B cell (primary cell): Measurements from ENCODE around the gene HOXB8.

Experiments used
- CTCF ChIP-seq: fragments of 200-600 bp; IDR thresholded peaks from one replicate; pipeline ENCODE4 v1.8.0; 2022; ENCODE audit warnings: antibody characterized with exemption, mild to moderate bottlenecking
- EZH2 ChIP-seq: IDR thresholded peaks from 2 replicates; pipeline ENCODE4 v1.6.1; 2012; ENCODE audit warnings: borderline replicate concordance, low read depth, mild to moderate bottlenecking, moderate library complexity, low read length; ENCODE audit not compliant: insufficient read depth, poor library complexity, severe bottlenecking

GRCh38 chr17:48569674-48570324 is 45.3 kb downstream of the HOXB8 start:
- TF ChIP-seq CTCF (no peak), EZH2 (no peak)
